Mesothelial cell of epicardium (in vitro differentiated cells): Measurements from ENCODE around the gene ZNF593. TPM values are rescaled to one million over a fixed set of nuclear protein-coding genes. Genes with fewer than 3 reads are reported as not detected.

Experiments used
- DNase-seq, 2 experiments: peaks; one replicate each; pipeline ENCODE4 v3.0.0; 2021; ENCODE audit warnings: low spot score in 2 of 2; ENCODE audit not compliant: unreplicated experiment in 2 of 2
- H3K27ac Mint-ChIP-seq: 2 replicates; pipeline ENCODE4 v1.8.0; 2021; ENCODE audit warnings: mixed read lengths
- H3K27me3 Mint-ChIP-seq: 2 replicates; pipeline ENCODE4 v1.8.0; 2021; ENCODE audit warnings: low read depth, mixed read lengths
- H3K36me3 Mint-ChIP-seq: 2 replicates; pipeline ENCODE4 v1.8.0; 2021; ENCODE audit warnings: mixed read lengths
- H3K4me1 Mint-ChIP-seq: 2 replicates; pipeline ENCODE4 v1.8.0; 2021; ENCODE audit warnings: mixed read lengths
- H3K4me3 Mint-ChIP-seq: 2 replicates; pipeline ENCODE4 v1.8.0; 2021; ENCODE audit warnings: mild to moderate bottlenecking, moderate library complexity, mixed read lengths
- H3K9me3 Mint-ChIP-seq: 2 replicates; pipeline ENCODE4 v1.8.0; 2021; ENCODE audit warnings: mixed read lengths
- total RNA-seq: library from RNA; stranded (reverse); gene quantifications from 3 replicates; pipeline ENCODE4 v1.2.1, GENCODE V29; 2021
- TF ChIP-seq, protein P1 (sequence below): fragments of 200-600 bp; sonication (generic); IDR thresholded peaks from one replicate; pipeline ENCODE4 v1.5.0; 2021; ENCODE audit warnings: antibody characterized with exemption; ENCODE audit not compliant: unreplicated experiment

ZNF593 gene
- total RNA-seq, 1 donor from 2014 or later = 28.7 TPM

- TF ChIP-seq, protein P1, sequence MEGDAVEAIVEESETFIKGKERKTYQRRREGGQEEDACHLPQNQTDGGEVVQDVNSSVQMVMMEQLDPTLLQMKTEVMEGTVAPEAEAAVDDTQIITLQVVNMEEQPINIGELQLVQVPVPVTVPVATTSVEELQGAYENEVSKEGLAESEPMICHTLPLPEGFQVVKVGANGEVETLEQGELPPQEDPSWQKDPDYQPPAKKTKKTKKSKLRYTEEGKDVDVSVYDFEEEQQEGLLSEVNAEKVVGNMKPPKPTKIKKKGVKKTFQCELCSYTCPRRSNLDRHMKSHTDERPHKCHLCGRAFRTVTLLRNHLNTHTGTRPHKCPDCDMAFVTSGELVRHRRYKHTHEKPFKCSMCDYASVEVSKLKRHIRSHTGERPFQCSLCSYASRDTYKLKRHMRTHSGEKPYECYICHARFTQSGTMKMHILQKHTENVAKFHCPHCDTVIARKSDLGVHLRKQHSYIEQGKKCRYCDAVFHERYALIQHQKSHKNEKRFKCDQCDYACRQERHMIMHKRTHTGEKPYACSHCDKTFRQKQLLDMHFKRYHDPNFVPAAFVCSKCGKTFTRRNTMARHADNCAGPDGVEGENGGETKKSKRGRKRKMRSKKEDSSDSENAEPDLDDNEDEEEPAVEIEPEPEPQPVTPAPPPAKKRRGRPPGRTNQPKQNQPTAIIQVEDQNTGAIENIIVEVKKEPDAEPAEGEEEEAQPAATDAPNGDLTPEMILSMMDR = no peak
- Mint-ChIP-seq H3K27me3 (no peaks in the 10 kb centered on the region), H3K4me1 (peaks cover 13% of the 10 kb centered on the region), H3K36me3 (peaks cover 10% of the 10 kb centered on the region), H3K9me3 (no peaks in the 10 kb centered on the region), H3K4me3 (no peak overlapping the region), H3K27ac (no peak overlapping the region)
- DNase-seq = no peak
Observed at GRCh38 chr1:26188477-26188876, 18.8 kb downstream of the ZNF593 start.

DNA sequence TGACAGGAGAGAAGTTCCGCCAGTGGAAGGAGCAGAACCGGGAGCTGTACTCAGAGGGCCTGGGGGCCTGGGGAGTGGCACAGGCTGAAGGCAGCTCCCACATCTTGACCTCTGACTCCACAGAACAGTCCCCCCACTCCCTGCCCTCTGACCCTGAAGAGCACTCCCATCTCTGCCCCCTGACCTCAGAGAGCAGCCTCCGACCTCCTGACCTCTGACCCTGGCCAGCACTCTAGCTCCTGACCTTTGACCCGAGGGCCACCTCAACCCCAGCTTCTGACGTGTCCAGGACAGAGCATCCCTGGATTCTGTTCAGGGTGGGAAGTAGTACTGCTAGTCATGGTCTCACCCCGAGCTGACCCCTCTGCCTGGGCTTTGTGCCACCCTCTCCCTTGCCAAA, 19.6 kb downstream of the ZNF593 start:
- H3K4me3 Mint-ChIP-seq = no peak overlapping the region
- peak overlapping the region; percentile 45 for H3K27ac Mint-ChIP-seq
- TF ChIP-seq, protein P1 = no peak
- H3K4me1 Mint-ChIP-seq = peaks cover 13% of the 10 kb centered on the region
- DNase-seq = no peak
- H3K9me3 Mint-ChIP-seq = no peaks in the 10 kb centered on the region
- no peaks in the 10 kb centered on the region for H3K27me3 Mint-ChIP-seq
- peaks cover 10% of the 10 kb centered on the region for H3K36me3 Mint-ChIP-seq

DNA sequence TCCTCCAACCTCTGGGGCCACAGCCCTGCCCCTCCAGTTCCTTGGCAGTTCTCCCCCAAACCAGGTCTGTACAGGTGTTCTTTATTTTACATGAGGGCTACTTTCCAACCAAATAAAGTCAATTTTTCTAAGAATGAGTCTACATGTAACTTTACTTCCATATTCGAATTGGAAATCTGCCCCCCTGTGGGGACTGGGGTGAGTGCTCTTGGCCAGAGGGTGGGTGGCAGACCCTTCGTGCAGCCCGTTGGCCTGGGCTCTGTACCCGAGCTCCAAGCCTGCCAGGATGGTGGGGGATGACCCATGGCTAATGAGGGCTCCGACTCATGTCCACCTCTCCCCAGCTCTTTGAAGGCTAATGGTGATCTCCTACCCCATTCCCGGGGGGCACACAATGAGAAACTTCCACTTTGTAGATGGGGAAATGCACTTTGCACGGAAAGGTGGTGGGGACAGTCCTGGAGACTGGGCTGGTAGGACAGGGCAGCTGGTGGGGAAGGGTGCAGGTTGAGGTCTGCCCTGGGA, 20.1 kb downstream of the ZNF593 start:
- H3K27me3 Mint-ChIP-seq = no peaks in the 10 kb centered on the region
- DNase-seq = no peak
- H3K27ac Mint-ChIP-seq = peak overlapping the region; percentile 45
- H3K4me3 Mint-ChIP-seq = no peak overlapping the region
- TF ChIP-seq, protein P1 = no peak
- H3K9me3 Mint-ChIP-seq = no peaks in the 10 kb centered on the region
- H3K36me3 Mint-ChIP-seq = peaks cover 10% of the 10 kb centered on the region
- peaks cover 13% of the 10 kb centered on the region for H3K4me1 Mint-ChIP-seq

- H3K36me3 Mint-ChIP-seq = peaks cover 10% of the 10 kb centered on the region
- H3K4me1 Mint-ChIP-seq = peaks cover 13% of the 10 kb centered on the region
- H3K9me3 Mint-ChIP-seq = no peaks in the 10 kb centered on the region
- DNase-seq = no peak
- peak within 1 kb of the TSS; percentile 62 for H3K27ac Mint-ChIP-seq
- H3K27me3 Mint-ChIP-seq = no peaks in the 10 kb centered on the region
- no peak within 1 kb of the TSS for H3K4me3 Mint-ChIP-seq
- TF ChIP-seq, protein P1 = no peak
Observed at GRCh38 chr1:26190373-26190987, 20.8 kb downstream of the ZNF593 start, which contains the start of gene CATSPER4. TSS of gene CATSPER4 (plus strand) at chr1:26190602. CDS start at chr1:26190628, 26 bp downstream.

DNA sequence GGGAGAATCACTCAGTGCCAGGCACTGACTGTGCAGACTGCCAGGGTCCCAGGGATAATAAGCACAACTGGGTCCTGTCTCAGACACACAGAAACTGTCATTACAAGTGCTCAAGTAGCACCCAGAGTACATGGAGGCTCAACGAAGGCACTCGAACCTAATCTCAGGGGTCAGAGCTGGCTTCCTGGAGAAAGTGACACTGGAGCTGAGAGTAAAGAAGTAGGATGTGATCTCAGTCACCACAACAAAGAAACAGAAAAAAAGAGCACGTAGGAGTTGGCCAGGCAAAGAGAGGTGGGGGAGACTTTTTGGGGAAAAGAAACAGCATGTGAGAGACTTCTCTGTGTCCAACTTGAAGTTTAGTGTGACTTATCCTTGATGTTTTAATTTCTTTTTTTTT, 22.0 kb downstream of the ZNF593 start:
- Mint-ChIP-seq H3K36me3 (peaks cover 4% of the 10 kb centered on the region), H3K27me3 (no peaks in the 10 kb centered on the region), H3K27ac (peak overlapping the region; percentile 8), H3K4me3 (no peak overlapping the region), H3K9me3 (no peaks in the 10 kb centered on the region), H3K4me1 (peaks cover 13% of the 10 kb centered on the region)
- no peak for DNase-seq
- TF ChIP-seq, protein P1 = no peak
